Measurements from ENCODE around the gene VPS13D. TPM values are rescaled to one million over a fixed set of nuclear protein-coding genes. Genes with fewer than 3 reads are reported as not detected.

The VPS13D gene
- total and polyA plus RNA-seq, 4 donors = 10.2 to 68.3 (median 12.6) TPM

DNA sequence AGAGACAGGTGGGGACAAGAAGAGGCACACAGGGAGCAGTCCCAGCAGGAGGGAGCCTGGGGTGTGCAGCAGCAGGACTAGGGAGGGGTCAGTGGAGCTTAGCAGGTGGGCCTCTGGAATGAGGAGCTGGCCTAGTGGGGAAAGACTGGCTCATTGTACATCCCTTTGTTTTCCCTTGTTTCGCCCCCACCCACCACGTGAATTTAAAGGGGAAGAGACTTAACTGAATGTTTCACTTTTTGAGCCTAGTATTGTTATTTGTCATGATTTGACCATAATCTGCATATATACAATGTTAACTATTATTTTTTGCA is 206.5 kb downstream of the VPS13D start:
- H3K36me3 ChIP-seq (ENCODE audit: control insufficient read depth in 4 of 4, insufficient read depth in 3 of 4, low read depth in 1 of 4, low read length in 3 of 4) = peaks cover 0 to 3% (median under 1%) of the 10 kb centered on the region in 4 donors
- H3K27me3 ChIP-seq (ENCODE audit: control insufficient read depth in 4 of 4, insufficient read depth in 4 of 4, low read length in 3 of 4) = no peaks in the 10 kb centered on the region
- H3K4me1 ChIP-seq (ENCODE audit: control insufficient read depth in 4 of 4, insufficient read depth in 4 of 4, low read length in 3 of 4) = peaks cover 12 to 28% (median 24%) of the 10 kb centered on the region in 4 donors
- no peak for TF ChIP-seq FOXA2 (IDR thresholded peaks at IDR 0.05)
- no peak for TF ChIP-seq HNF4G (IDR thresholded peaks at IDR 0.05)
- no peak for TF ChIP-seq RAD21 (IDR thresholded peaks at IDR 0.05)
- TF ChIP-seq TAF1 (conservative IDR thresholded peaks at IDR 0.05) = no peak
- TF ChIP-seq RXRA (IDR thresholded peaks at IDR 0.05) = no peak
- no peak for TF ChIP-seq JUND (IDR thresholded peaks at IDR 0.05)
- TF ChIP-seq, protein P1, sequence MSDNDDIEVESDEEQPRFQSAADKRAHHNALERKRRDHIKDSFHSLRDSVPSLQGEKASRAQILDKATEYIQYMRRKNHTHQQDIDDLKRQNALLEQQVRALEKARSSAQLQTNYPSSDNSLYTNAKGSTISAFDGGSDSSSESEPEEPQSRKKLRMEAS (IDR thresholded peaks at IDR 0.05) = no peak
- TF ChIP-seq HNF4A (conservative IDR thresholded peaks at IDR 0.05) = no peak
- TF ChIP-seq CTCF (IDR thresholded peaks at IDR 0.05; ENCODE audit: low read depth, low read length, missing input control) = no peak
- TF ChIP-seq, protein P2, sequence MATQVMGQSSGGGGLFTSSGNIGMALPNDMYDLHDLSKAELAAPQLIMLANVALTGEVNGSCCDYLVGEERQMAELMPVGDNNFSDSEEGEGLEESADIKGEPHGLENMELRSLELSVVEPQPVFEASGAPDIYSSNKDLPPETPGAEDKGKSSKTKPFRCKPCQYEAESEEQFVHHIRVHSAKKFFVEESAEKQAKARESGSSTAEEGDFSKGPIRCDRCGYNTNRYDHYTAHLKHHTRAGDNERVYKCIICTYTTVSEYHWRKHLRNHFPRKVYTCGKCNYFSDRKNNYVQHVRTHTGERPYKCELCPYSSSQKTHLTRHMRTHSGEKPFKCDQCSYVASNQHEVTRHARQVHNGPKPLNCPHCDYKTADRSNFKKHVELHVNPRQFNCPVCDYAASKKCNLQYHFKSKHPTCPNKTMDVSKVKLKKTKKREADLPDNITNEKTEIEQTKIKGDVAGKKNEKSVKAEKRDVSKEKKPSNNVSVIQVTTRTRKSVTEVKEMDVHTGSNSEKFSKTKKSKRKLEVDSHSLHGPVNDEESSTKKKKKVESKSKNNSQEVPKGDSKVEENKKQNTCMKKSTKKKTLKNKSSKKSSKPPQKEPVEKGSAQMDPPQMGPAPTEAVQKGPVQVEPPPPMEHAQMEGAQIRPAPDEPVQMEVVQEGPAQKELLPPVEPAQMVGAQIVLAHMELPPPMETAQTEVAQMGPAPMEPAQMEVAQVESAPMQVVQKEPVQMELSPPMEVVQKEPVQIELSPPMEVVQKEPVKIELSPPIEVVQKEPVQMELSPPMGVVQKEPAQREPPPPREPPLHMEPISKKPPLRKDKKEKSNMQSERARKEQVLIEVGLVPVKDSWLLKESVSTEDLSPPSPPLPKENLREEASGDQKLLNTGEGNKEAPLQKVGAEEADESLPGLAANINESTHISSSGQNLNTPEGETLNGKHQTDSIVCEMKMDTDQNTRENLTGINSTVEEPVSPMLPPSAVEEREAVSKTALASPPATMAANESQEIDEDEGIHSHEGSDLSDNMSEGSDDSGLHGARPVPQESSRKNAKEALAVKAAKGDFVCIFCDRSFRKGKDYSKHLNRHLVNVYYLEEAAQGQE (IDR thresholded peaks at IDR 0.05) = no peak
- TF ChIP-seq GABPA (IDR thresholded peaks at IDR 0.05 in 1 of 2, conservative IDR thresholded peaks at IDR 0.05 in 1 of 2) = no peak
- no peak for TF ChIP-seq NR2F2 (IDR thresholded peaks at IDR 0.05)
- TF ChIP-seq FOXA1 (IDR thresholded peaks at IDR 0.05) = no peak
- TF ChIP-seq EGR1 (IDR thresholded peaks at IDR 0.05; ENCODE audit: low read depth in 2 of 2) = no peak
- TF ChIP-seq YY1 (IDR thresholded peaks at IDR 0.05) = no peak
- TF ChIP-seq SP1 (IDR thresholded peaks at IDR 0.05) = no peak
- TF ChIP-seq, protein P3, sequence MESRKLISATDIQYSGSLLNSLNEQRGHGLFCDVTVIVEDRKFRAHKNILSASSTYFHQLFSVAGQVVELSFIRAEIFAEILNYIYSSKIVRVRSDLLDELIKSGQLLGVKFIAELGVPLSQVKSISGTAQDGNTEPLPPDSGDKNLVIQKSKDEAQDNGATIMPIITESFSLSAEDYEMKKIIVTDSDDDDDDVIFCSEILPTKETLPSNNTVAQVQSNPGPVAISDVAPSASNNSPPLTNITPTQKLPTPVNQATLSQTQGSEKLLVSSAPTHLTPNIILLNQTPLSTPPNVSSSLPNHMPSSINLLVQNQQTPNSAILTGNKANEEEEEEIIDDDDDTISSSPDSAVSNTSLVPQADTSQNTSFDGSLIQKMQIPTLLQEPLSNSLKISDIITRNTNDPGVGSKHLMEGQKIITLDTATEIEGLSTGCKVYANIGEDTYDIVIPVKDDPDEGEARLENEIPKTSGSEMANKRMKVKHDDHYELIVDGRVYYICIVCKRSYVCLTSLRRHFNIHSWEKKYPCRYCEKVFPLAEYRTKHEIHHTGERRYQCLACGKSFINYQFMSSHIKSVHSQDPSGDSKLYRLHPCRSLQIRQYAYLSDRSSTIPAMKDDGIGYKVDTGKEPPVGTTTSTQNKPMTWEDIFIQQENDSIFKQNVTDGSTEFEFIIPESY (IDR thresholded peaks at IDR 0.05) = no peak
- TF ChIP-seq, protein P4, sequence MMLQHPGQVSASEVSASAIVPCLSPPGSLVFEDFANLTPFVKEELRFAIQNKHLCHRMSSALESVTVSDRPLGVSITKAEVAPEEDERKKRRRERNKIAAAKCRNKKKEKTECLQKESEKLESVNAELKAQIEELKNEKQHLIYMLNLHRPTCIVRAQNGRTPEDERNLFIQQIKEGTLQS (IDR thresholded peaks at IDR 0.05) = no peak
- WGBS = 80% methylated on average over 2 of the region's 2 CpGs
- no peak overlapping the region for H3K27ac ChIP-seq (ENCODE audit: low read depth in 1 of 2, low read length in 2 of 2)
- H3K9me3 ChIP-seq (ENCODE audit: control insufficient read depth in 4 of 4, low read length in 3 of 4) = no peaks in the 10 kb centered on the region
- no peak overlapping the region for H3K4me3 ChIP-seq (ENCODE audit: low read depth in 1 of 3, low read length in 3 of 3)
- DNase-seq (ENCODE audit: low spot score) = no peak
- no peak overlapping the region for H3K9ac ChIP-seq (ENCODE audit: low read depth in 1 of 2, low read length in 2 of 2)

All from liver (tissue), 9 donors.